Measurements from ENCODE around the gene BRPF1.
A peak's percentile ranks its signal among the peaks of the same experiment; 100 is the strongest.

Gene BRPF1

GRCh38 chr3:9725775-9726515, 5.6 kb upstream of the BRPF1 start:
- no peak overlapping the region for H3K4me3 ChIP-seq (ENCODE audit: low read depth, low read length)
- DNase-seq (ENCODE audit: low read depth, low spot score), result no peak
- ChIA-PET CTCF (interaction anchor here (2.6 kb wide), 1 partner anchor 10 kb away, joined by 10 read pairs; no protein-coding TSS in a partner anchor), POLR2A (interaction anchor here (0.6 kb wide), 1 partner anchor 55 kb away, joined by 3 read pairs; no protein-coding TSS in a partner anchor)
- TF ChIP-seq CTCF (IDR thresholded peaks at IDR 0.05; ENCODE audit: insufficient read depth, low read length, missing control alignments), result no peak

DNA sequence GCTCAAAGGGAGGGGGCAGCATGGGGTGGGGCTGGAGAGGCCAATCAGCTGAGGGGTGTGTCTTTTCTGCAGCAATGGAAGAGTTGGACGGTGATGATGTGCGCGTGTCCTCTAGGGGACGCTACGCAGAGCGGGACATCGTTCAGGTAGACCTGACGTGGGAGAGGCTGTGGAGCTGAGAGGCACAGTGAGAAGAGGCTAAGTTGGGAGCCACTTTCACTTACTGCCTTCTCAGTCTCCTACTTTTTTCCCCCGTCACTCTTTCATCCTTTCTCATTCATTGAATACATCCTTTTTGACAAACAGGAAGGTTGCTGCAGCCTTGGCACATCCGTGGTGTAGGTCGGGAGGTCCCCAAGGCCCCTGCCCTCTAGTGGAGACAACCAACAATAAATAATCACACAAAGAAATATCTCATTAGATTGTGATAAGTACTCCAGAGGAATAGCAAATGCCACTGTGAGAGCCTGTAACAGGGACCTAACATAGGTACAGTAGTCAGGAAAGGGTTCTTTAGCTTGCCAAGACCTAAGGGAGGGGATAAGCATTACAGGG, 4.4 kb upstream of the BRPF1 start:
- ChIA-PET POLR2A (no interaction called here), CTCF (interaction anchor here (1.0 to 2.6 kb wide), 4 partner anchors 8 to 224 kb away, joined by 4 to 10 read pairs (median 4); no protein-coding TSS in a partner anchor)
- peak; percentile 7 for TF ChIP-seq CTCF (IDR thresholded peaks at IDR 0.05; ENCODE audit: insufficient read depth, low read length, missing control alignments)
- no peak for DNase-seq (ENCODE audit: low read depth, low spot score)
- no peak overlapping the region for H3K4me3 ChIP-seq (ENCODE audit: low read depth, low read length)

DNA sequence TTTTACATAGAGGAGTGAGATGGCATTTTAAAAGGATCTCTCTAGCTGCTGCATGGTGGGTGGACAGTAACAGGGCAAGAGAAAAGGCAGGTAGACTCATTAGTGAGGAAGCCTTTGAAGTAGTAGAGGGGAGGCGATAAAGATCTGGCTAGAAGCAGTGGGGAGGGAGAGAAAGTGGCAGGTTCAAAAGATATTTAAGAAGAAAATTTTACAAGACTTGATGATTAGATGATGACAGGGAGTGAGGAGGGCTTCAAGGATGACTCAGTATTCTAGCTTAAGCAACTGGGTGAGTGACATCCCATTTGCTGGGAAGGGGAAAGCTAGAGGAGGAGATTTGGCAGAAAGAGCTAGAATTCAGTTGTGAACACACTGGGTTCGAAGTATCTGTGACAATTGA, 3.8 kb upstream of the BRPF1 start:
- ChIA-PET CTCF (interaction anchor here (1.0 to 2.6 kb wide), 4 partner anchors 9 to 224 kb away, joined by 4 to 10 read pairs (median 4); no protein-coding TSS in a partner anchor), POLR2A (no interaction called here)
- no peak overlapping the region for H3K4me3 ChIP-seq (ENCODE audit: low read depth, low read length)
- DNase-seq (ENCODE audit: low read depth, low spot score), result no peak
- no peak for TF ChIP-seq CTCF (IDR thresholded peaks at IDR 0.05; ENCODE audit: insufficient read depth, low read length, missing control alignments)

GRCh38 chr3:9729419-9729818, 2.1 kb upstream of the BRPF1 start:
- ChIA-PET CTCF (interaction anchor here (0.8 to 1.5 kb wide), 2 partner anchors 10 to 376 kb away, joined by 3 to 6 read pairs; no protein-coding TSS in a partner anchor), POLR2A (no interaction called here)
- TF ChIP-seq CTCF (IDR thresholded peaks at IDR 0.05; ENCODE audit: insufficient read depth, low read length, missing control alignments), result no peak
- H3K4me3 ChIP-seq (ENCODE audit: low read depth, low read length), result no peak overlapping the region
- no peak for DNase-seq (ENCODE audit: low read depth, low spot score)

- POLR2A ChIA-PET, result interaction anchor here (1.2 to 3.7 kb wide), 3 partner anchors 15 to 62 kb away, joined by 3 to 24 read pairs (median 9); partner anchors contain the start of genes ARPC4, OGG1 and TADA3
- TF ChIP-seq CTCF (IDR thresholded peaks at IDR 0.05; ENCODE audit: insufficient read depth, low read length, missing control alignments), result no peak
- H3K4me3 ChIP-seq (ENCODE audit: low read depth, low read length), result peak overlapping the region; percentile 68
- DNase-seq (ENCODE audit: low read depth, low spot score), result no peak
- CTCF ChIA-PET, result interaction anchor here (1.4 to 3.7 kb wide), 7 partner anchors 10 to 377 kb away, joined by 3 to 18 read pairs (median 6); partner anchors contain the start of gene OGG1
Measured at GRCh38 chr3:9730657-9731205, 804 bp upstream of the BRPF1 start.

Data from AG04449 (cell line).